PC-9 (cell line): ENCODE measurements around the gene MCTP1.

Experiments used
- CTCF ChIP-seq: fragments of 200-600 bp; sonication (generic); conservative IDR thresholded peaks from 2 replicates; pipeline ENCODE4 v1.6.1; 2017; ENCODE audit warnings: mixed run types, antibody characterized with exemption, mild to moderate bottlenecking, moderate library complexity
- EZH2 ChIP-seq: fragments of 200-600 bp; sonication (generic); IDR thresholded peaks from 2 replicates; pipeline ENCODE4 v1.8.0; 2017; ENCODE audit warnings: antibody characterized with exemption, low read depth

DNA sequence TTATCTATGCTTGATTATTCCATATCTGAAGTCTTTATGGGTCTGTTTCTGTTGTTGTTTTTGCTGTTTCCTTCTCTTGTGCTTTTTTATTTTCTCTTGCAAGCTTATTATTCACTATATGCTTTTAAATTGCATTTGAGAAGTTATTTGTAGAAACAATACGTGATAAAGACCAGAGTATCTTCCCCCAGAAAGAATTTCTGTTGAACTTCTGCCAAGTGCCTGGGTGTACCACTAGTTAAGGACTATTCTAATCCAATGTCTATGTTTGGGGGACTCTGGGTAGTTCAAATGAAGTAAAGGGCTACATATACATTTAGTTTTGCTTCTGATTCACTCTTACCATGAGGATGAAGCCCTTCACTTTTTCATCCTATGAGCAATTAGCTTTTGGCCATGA, 612.1 kb downstream of the MCTP1 start:
- TF ChIP-seq CTCF, result no peak
- TF ChIP-seq EZH2, result no peak
